Hair follicle dermal papilla cell (primary cell): ENCODE data around the gene ETHE1. TPM values are rescaled to one million over a fixed set of nuclear protein-coding genes. Genes with fewer than 3 reads are reported as not detected.

ENCODE experiments used
- total RNA-seq: library from RNA; depleted of rRNA; stranded (reverse); fragments of >200 nt; gene quantifications from 2 replicates; pipeline ENCODE4 v1.2.3, GENCODE V29; 2012

Gene ETHE1
- 46.4 and 80.8 TPM in 2 replicates for total RNA-seq

GRCh38 chr19:43526884-43527859 lies at the start of gene ETHE1:
TSS of gene ETHE1 (minus strand) at chr19:43527201. CDS start at chr19:43527177, 24 bp downstream.

GRCh38 chr19:43575156-43575950 lies 48.4 kb upstream of the ETHE1 start, which contains the start of the genes PINLYP and XRCC1:
TSS of gene PINLYP (plus strand) at chr19:43575801. CDS start at chr19:43577192, 1,391 bp downstream.
TSS of gene XRCC1 (minus strand) at chr19:43575527. CDS start at chr19:43575458, 69 bp downstream.

GRCh38 chr19:43532962-43533545 lies 6.1 kb upstream of the ETHE1 start, which contains the start of gene ZNF575:
TSS of gene ZNF575 (plus strand) at chr19:43533188. CDS start at chr19:43534423, 1,235 bp downstream.

GRCh38 chr19:43504426-43505185 lies 22.4 kb downstream of the ETHE1 start, which contains the start of gene PHLDB3:
TSS of gene PHLDB3 (minus strand) at chr19:43504746. CDS start at chr19:43504118, 628 bp downstream.

GRCh38 chr19:43465468-43466120 lies 61.4 kb downstream of the ETHE1 start, which contains the start of gene LYPD3:
TSS of gene LYPD3 (minus strand) at chr19:43465608. CDS start at chr19:43465571, 37 bp downstream.

Other genes starting within 250 kb of the ETHE1 start
- gene CD177, start 173.5 kb downstream of the ETHE1 start, total RNA-seq, result under 0.01 TPM in 1 of 2 replicates, not detected in the other
- not detected in 2 replicates for gene TEX101, start 112.3 kb downstream of the ETHE1 start, total RNA-seq
- gene LYPD3, start 61.6 kb downstream of the ETHE1 start, total RNA-seq, result 0.32 and 0.36 TPM in 2 replicates
- 11.0 and 14.3 TPM in 2 replicates for gene PHLDB3, start 22.5 kb downstream of the ETHE1 start, total RNA-seq
- gene ZNF575, start 6.0 kb upstream of the ETHE1 start, total RNA-seq, result 0.32 TPM in 1 of 2 replicates, not detected in the other
- 13.1 and 18.8 TPM in 2 replicates for gene XRCC1, start 48.3 kb upstream of the ETHE1 start, total RNA-seq
- 3.0 and 3.6 TPM in 2 replicates for gene PINLYP, start 48.6 kb upstream of the ETHE1 start, total RNA-seq
- 19.9 and 24.2 TPM in 2 replicates for gene IRGQ, start 68.9 kb upstream of the ETHE1 start, total RNA-seq
- 8.8 and 11.1 TPM in 2 replicates for gene ZNF576, start 69.4 kb upstream of the ETHE1 start, total RNA-seq
- gene SRRM5, start 84.9 kb upstream of the ETHE1 start, total RNA-seq, result 0.24 TPM in 1 of 2 replicates, not detected in the other
- 20.2 and 25.6 TPM in 2 replicates for gene ZNF428, start 92.4 kb upstream of the ETHE1 start, total RNA-seq
- gene CADM4, start 112.6 kb upstream of the ETHE1 start, total RNA-seq, result 0.12 and 0.65 TPM in 2 replicates
- 61.3 and 73.6 TPM in 2 replicates for gene PLAUR, start 143.0 kb upstream of the ETHE1 start, total RNA-seq
- not detected in 2 replicates for gene IRGC, start 188.9 kb upstream of the ETHE1 start, total RNA-seq
- gene SMG9, start 227.8 kb upstream of the ETHE1 start, total RNA-seq, result 16.8 and 19.8 TPM in 2 replicates